ENCODE data around the gene KTI12.
"Not testable (repeated sequence)": the region's sequence is repeated elsewhere in the genome, so short reads cannot be mapped to it uniquely, and the experiment has no call there.

KTI12 gene

DNA sequence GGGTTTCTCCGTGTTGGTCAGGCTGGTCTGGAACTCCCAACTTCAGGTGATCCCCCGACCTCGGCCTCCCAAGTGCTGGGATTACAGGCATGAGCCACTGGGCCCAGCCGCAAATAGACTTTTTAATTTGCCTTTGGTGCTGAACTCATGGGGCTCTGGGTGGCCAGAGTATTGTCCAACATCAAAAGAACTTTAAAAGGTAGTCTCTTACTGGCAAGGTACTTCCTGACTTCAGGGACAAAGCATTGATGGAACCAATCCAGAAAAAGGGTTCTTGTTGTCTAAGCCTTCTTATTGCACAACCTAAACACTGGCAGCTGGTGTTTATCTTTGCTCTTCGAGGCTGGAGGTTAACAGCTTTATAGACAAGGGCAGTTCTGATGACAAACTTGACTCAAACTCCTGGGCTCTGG is 3.8 kb upstream of the KTI12 start:
- Histone ChIP-seq H3K36me3 (ENCODE audit: insufficient read depth, low read depth, low read length) (peaks cover 51% of the 10 kb centered on the region), H3K9me3 (ENCODE audit: insufficient read depth, low read depth, low read length) (no peaks in the 10 kb centered on the region), H3K4me1 (ENCODE audit: insufficient read depth, low read length) (no peaks in the 10 kb centered on the region), H3K4me3 (ENCODE audit: low read length) (no peak overlapping the region), H3K27ac (ENCODE audit: low read length) (no peak overlapping the region), H3K27me3 (ENCODE audit: insufficient read depth, low read length) (no peaks in the 10 kb centered on the region), H3K9ac (ENCODE audit: low read depth, low read length) (no peak overlapping the region)

DNA sequence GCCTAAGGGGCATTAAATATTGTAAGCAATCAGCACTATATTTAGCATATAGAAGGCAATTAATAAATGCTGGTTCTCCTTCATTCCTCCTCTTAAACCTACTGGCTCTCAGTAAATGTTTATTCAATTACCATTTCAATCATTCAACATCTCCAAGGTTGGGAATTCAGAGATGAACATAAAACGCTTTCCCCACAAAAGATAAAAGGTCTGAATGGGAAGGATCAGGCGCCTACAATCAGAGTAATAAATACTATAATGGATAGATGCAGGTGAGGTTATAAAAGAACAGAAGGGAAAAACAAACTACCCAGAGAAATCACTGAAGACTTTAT is 407 bp upstream of the KTI12 start:
- peak overlapping the region; percentile 86; the same call in 1 of the 2 replicates for H3K4me3 ChIP-seq (ENCODE audit: low read length)

DNA sequence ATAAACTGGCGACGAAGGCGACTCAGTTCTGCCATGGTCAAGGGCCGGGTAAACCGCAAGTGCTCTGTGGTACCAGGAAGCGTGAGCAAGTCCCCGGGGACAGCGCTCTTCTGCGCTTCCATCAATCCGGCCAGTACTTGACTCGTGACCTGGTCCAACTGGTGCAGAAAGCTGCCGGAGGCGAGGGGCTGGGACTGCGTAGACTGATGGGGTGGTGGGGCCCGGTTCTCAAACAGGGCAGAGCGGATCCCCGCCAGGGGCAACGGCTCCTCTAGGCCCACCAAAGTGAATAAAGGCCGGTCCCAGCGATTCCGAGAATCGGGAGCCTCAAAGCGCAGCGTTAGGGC is 852 bp downstream of the KTI12 start:
- Histone ChIP-seq H3K27ac (ENCODE audit: low read length) (no peak overlapping the region), H3K9ac (ENCODE audit: low read depth, low read length) (peak overlapping the region; percentile 83), H3K4me3 (ENCODE audit: low read length) (peak overlapping the region; percentile 86), H3K4me1 (ENCODE audit: insufficient read depth, low read length) (no peaks in the 10 kb centered on the region), H3K36me3 (ENCODE audit: insufficient read depth, low read depth, low read length) (peaks cover 22% of the 10 kb centered on the region), H3K9me3 (ENCODE audit: insufficient read depth, low read depth, low read length) (no peaks in the 10 kb centered on the region), H3K27me3 (ENCODE audit: insufficient read depth, low read length) (no peaks in the 10 kb centered on the region)

More for the DNA sequence above, 407 bp upstream of the KTI12 start:
- no peak overlapping the region for H3K27ac ChIP-seq (ENCODE audit: low read length)
- no peaks in the 10 kb centered on the region for H3K4me1 ChIP-seq (ENCODE audit: insufficient read depth, low read length)
- H3K9ac ChIP-seq (ENCODE audit: low read depth, low read length): no peak overlapping the region; the same call in 1 of the 2 replicates
- H3K27me3 ChIP-seq (ENCODE audit: insufficient read depth, low read length): no peaks in the 10 kb centered on the region
- no peaks in the 10 kb centered on the region for H3K9me3 ChIP-seq (ENCODE audit: insufficient read depth, low read depth, low read length)
- H3K36me3 ChIP-seq (ENCODE audit: insufficient read depth, low read depth, low read length): peaks cover 32% of the 10 kb centered on the region

DNA sequence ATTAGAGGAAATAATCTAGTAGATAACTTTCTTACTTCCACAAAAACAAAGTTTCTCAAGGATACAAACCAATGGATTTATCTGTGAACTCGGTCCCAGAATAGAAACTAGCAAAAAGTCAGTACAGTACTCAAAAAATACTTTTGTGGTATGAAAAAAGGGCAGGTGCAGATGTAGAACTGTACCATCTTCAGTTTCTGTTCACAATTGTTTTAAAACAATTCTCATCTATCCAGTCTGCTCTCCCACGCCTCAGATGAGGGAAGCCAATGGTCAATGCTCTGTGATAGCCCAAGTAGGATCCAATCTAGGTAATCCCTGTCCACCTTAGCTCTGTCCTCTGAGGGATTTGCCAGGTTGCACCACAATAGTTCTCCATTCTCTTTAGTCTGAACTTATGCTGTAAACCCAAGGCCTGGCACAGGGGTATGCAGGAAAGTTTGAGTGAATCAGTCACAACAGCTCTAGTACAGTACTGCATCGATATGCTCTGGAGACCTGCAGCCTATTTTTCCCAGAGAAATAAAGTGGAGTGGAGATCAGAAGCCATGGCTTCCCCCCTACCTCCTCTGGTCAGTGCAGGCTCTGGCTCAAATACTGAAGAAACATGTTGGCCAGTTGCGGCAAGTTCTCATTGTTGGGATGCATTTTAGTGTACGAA is 1.4 kb downstream of the KTI12 start:
- Histone ChIP-seq H3K27me3 (ENCODE audit: insufficient read depth, low read length) (no peaks in the 10 kb centered on the region), H3K9me3 (ENCODE audit: insufficient read depth, low read depth, low read length) (no peaks in the 10 kb centered on the region), H3K4me1 (ENCODE audit: insufficient read depth, low read length) (no peaks in the 10 kb centered on the region), H3K4me3 (ENCODE audit: low read length) (peak overlapping the region; percentile 86), H3K36me3 (ENCODE audit: insufficient read depth, low read depth, low read length) (peaks cover 21% of the 10 kb centered on the region), H3K9ac (ENCODE audit: low read depth, low read length) (peak overlapping the region; percentile 83), H3K27ac (ENCODE audit: low read length) (no peak overlapping the region)

DNA sequence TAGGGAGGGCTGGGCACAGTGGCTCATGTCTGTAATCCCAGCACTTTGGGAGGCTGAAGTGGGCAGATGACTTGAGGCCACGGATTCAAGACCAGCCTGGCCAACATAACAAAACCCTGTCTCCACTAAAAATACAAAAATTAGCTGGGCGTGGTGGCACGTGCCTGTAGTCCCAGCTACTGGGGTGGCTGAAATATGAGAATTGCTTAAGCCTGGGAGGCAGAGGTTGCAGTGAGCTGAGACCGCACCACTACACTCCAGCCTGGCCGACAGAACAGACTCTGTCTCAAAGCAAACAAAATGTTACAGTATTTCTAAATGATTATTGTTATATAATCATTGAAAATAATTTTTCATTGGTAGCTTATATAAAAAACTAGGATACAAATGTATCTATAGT is 4.8 kb downstream of the KTI12 start:
- not testable (repeated sequence) for H3K4me3 ChIP-seq (ENCODE audit: low read length); H3K27me3 ChIP-seq (ENCODE audit: insufficient read depth, low read length); H3K27ac ChIP-seq (ENCODE audit: low read length); H3K9me3 ChIP-seq (ENCODE audit: insufficient read depth, low read depth, low read length); H3K9ac ChIP-seq (ENCODE audit: low read depth, low read length); H3K4me1 ChIP-seq (ENCODE audit: insufficient read depth, low read length)
- H3K36me3 ChIP-seq (ENCODE audit: insufficient read depth, low read depth, low read length): peaks cover 41% of the 10 kb centered on the region

DNA sequence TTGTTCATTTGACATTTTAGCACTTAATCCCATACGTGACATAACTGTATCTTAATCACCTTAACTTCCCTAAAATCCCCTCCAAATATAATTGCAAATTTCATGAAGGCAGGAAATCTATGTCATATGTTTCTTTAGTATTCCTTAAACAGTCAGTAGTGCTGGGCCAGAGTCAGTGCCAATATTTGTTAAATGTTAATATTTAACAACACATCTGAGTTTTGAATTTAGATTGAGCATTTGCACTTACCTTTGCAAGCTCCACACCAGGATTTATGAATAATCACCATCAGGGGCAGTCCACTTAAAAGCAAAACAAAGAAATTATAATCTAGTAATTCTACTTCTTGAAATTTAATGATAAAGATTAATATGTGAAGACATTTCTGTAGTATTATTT is 5.3 kb downstream of the KTI12 start:
- Histone ChIP-seq H3K27ac (ENCODE audit: low read length) (no peak overlapping the region), H3K9ac (ENCODE audit: low read depth, low read length) (no peak overlapping the region), H3K27me3 (ENCODE audit: insufficient read depth, low read length) (no peaks in the 10 kb centered on the region), H3K4me1 (ENCODE audit: insufficient read depth, low read length) (no peaks in the 10 kb centered on the region), H3K4me3 (ENCODE audit: low read length) (no peak overlapping the region), H3K36me3 (ENCODE audit: insufficient read depth, low read depth, low read length) (peaks cover 47% of the 10 kb centered on the region), H3K9me3 (ENCODE audit: insufficient read depth, low read depth, low read length) (no peaks in the 10 kb centered on the region)

DNA sequence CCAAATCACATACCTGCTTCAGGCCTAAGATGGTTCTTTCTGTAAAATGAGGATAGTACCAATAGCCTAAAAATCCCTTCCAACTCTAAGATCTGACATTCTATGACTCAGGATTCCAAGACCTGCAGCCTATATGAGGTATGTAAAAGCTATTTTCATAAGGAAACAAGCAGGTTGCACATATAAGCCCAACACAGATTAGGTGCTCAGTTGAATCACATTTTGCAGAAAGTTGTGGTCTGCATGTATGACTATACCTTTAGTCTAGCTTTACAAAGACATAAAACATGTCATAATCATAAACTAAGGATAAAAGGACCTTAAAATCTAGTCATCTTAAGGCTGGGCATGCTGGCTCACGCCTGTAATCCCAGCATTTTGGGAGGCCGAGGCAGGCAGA is 7.3 kb downstream of the KTI12 start:
- Histone ChIP-seq H3K4me1 (ENCODE audit: insufficient read depth, low read length) (no peaks in the 10 kb centered on the region), H3K36me3 (ENCODE audit: insufficient read depth, low read depth, low read length) (peaks cover 57% of the 10 kb centered on the region), H3K9me3 (ENCODE audit: insufficient read depth, low read depth, low read length) (no peaks in the 10 kb centered on the region), H3K4me3 (ENCODE audit: low read length) (no peak overlapping the region), H3K27me3 (ENCODE audit: insufficient read depth, low read length) (no peaks in the 10 kb centered on the region), H3K9ac (ENCODE audit: low read depth, low read length) (no peak overlapping the region), H3K27ac (ENCODE audit: low read length) (no peak overlapping the region)

DNA sequence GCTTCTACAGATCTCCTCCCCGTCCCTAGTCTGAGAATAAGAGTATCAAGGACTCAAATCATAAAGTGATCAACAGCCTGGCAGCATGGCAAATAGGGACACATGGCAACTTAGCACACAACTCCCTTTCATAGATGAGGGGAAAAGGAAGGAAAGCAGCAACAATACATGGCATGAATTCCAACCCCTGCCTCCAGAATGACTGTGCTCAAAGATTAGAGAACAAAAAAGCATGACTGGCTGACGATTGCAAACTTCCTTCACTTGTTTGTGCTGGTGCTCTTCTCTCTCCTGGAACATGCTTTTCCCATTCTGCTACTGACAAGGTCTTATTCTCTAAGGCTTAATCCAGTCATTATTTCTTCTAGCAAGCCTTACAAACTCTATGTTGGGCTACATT is 11.5 kb downstream of the KTI12 start:
- H3K4me3 ChIP-seq (ENCODE audit: low read length): no peak overlapping the region
- no peak overlapping the region for H3K27ac ChIP-seq (ENCODE audit: low read length)
- no peaks in the 10 kb centered on the region for H3K27me3 ChIP-seq (ENCODE audit: insufficient read depth, low read length)
- H3K9ac ChIP-seq (ENCODE audit: low read depth, low read length): no peak overlapping the region
- no peaks in the 10 kb centered on the region for H3K9me3 ChIP-seq (ENCODE audit: insufficient read depth, low read depth, low read length)
- H3K36me3 ChIP-seq (ENCODE audit: insufficient read depth, low read depth, low read length): peaks cover 67% of the 10 kb centered on the region
- no peaks in the 10 kb centered on the region for H3K4me1 ChIP-seq (ENCODE audit: insufficient read depth, low read length)

DNA sequence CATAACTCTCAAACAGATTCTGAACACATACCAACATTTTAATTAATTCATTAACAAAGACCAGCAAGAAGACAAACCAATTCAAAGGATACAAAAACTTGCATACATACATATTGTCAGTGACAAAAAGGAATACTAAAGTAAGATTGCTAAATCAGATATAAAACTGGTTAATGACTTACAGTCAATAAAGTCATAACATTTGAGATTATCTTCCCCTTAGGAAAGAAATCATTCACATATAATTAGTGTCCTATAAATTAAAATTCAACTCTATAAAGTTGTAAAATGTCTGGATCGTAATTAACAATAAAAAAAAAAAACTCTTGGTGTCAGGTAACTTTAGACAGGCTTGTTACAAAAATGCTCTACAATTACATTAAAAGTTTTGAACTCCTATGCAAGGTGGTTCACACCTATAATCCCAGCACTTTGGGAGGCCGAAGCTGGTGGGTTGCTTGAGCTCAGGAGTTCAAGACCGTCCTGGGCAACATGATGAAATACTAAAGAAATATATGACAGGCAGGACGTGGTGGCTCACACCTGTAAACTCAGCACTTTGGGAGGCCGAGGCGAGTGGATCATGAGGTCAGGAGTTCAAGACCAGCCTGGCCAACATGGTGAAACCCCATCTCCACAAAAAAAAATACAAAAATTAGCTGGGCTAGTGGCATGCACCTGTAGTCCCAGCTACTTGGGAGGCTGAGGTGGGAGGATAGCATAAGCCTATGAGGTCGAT is 25.4 kb downstream of the KTI12 start:
- H3K9ac ChIP-seq (ENCODE audit: low read depth, low read length): no peak overlapping the region; the same call in 1 of the 2 replicates
- H3K9me3 ChIP-seq (ENCODE audit: insufficient read depth, low read depth, low read length): no peaks in the 10 kb centered on the region
- no peak overlapping the region for H3K27ac ChIP-seq (ENCODE audit: low read length)
- H3K4me1 ChIP-seq (ENCODE audit: insufficient read depth, low read length): peaks cover 20% of the 10 kb centered on the region
- H3K36me3 ChIP-seq (ENCODE audit: insufficient read depth, low read depth, low read length): no peaks in the 10 kb centered on the region
- H3K27me3 ChIP-seq (ENCODE audit: insufficient read depth, low read length): no peaks in the 10 kb centered on the region
- H3K4me3 ChIP-seq (ENCODE audit: low read length): no peak overlapping the region

DNA sequence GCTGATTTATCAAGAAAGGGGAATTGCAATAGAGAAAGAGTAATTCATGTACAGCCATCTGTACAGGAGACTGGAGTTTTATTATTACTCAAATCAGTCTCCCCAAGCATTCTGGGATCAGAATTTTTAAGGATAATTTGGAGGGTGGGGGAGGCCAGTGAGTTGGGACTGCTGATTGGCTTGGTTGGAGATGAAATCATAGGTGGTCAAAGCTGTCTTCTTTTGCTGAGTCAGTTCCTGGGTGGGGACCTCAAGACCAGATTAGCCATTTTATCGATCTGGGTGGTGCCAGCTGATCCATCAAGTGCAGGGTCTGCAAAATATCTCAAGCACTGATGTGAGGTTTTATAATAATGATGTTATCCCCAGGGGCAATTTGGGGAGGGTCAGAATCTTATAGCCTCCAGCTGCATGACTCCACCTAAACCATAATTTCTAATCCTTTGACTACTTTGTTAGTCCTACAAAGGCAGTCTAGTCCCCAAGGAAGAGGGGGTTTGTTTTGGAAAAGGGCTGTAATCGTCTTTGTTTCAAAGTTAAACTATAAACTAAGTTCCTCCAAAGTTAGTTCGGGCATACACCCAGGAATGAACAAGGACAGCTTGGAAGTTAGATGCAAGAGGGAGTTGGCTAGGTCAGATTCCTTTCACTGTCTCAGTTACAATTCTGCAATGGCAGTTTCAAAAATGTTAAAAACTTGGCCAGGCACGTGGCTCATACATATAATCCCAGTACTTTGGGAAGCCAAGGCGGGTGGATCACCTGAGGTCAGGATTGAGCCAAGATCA is 26.2 kb downstream of the KTI12 start:
- Histone ChIP-seq H3K36me3 (ENCODE audit: insufficient read depth, low read depth, low read length) (no peaks in the 10 kb centered on the region), H3K4me3 (ENCODE audit: low read length) (no peak overlapping the region), H3K9me3 (ENCODE audit: insufficient read depth, low read depth, low read length) (no peaks in the 10 kb centered on the region), H3K27ac (ENCODE audit: low read length) (peak overlapping the region; percentile 52), H3K27me3 (ENCODE audit: insufficient read depth, low read length) (no peaks in the 10 kb centered on the region), H3K4me1 (ENCODE audit: insufficient read depth, low read length) (peaks cover 20% of the 10 kb centered on the region), H3K9ac (ENCODE audit: low read depth, low read length) (peak overlapping the region; percentile 3; the same call in 1 of the 2 replicates)

DNA sequence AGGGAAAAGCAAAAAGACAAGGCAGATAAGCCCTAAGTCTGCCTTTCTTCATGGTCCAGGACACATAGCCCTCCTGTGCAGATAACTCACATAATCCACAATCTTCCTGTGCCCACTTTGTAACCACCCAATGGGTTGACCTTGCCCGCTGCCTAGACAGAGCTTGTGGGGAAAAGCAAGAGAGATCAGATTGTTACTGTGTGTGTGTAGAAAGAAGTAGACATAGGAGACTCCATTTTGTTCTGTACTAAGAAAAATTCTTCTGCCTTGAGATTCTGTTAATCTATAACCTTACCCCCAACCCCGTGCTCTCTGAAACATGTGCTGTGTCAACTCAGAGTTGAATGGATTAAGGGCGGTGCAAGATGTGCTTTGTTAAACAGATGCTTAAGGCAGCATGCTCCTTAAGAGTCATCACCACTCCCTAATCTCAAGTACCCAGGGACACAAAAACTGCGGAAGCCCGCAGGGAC is 27.5 kb downstream of the KTI12 start:
- H3K36me3 ChIP-seq (ENCODE audit: insufficient read depth, low read depth, low read length); H3K27ac ChIP-seq (ENCODE audit: low read length); H3K4me3 ChIP-seq (ENCODE audit: low read length); H3K27me3 ChIP-seq (ENCODE audit: insufficient read depth, low read length); H3K9me3 ChIP-seq (ENCODE audit: insufficient read depth, low read depth, low read length): not testable (repeated sequence)
- peaks cover 20% of the 10 kb centered on the region for H3K4me1 ChIP-seq (ENCODE audit: insufficient read depth, low read length)
- peak overlapping the region; percentile 53 for H3K9ac ChIP-seq (ENCODE audit: low read depth, low read length)

DNA sequence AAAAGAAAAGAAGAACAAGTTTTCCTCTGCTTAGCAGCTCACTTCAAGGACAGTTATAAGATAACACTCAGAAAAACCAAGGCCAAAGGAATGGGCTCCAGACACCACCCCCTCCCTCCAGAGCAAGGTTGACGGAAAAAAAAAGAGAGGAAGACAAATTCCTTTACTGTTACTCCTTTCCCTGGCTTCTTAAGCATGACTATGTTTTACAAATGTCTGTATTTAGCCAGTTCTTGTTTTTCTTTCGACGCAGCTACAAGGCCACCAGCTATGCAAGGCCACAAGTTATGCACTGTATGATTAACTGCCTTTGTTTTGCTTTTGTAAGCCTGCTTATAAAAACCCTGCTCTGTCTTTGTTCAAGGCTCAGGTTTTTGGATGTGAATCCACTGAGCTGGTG is 28.1 kb downstream of the KTI12 start:
- peaks cover 20% of the 10 kb centered on the region for H3K4me1 ChIP-seq (ENCODE audit: insufficient read depth, low read length)
- H3K36me3 ChIP-seq (ENCODE audit: insufficient read depth, low read depth, low read length); H3K4me3 ChIP-seq (ENCODE audit: low read length); H3K27ac ChIP-seq (ENCODE audit: low read length); H3K9me3 ChIP-seq (ENCODE audit: insufficient read depth, low read depth, low read length); H3K27me3 ChIP-seq (ENCODE audit: insufficient read depth, low read length): not testable (repeated sequence)
- peak overlapping the region; percentile 53 for H3K9ac ChIP-seq (ENCODE audit: low read depth, low read length)

Data from iPS-20b (cell line).